ENCODE results near the gene SVEP1.

Gene SVEP1

DNA sequence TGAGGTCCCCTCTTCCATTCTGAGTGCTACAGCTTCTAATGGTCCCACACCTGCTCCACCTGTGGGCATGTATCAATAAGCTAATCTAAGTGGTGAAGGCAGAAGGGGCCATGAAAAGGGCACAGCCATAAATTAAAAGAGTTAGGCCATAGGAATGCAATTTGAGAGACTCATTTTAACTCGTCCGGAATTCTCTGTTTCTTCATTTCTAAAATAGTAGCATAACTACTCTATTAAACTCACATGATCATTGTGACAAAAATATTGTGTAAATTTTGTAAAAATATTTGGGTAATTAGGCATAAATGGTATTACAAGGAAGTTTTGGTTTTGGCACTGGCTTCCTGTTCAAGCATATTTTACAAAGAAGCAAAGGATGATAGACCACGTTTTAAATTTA, 138.7 kb downstream of the SVEP1 start (continued):
- TF ChIP-seq, protein P1, sequence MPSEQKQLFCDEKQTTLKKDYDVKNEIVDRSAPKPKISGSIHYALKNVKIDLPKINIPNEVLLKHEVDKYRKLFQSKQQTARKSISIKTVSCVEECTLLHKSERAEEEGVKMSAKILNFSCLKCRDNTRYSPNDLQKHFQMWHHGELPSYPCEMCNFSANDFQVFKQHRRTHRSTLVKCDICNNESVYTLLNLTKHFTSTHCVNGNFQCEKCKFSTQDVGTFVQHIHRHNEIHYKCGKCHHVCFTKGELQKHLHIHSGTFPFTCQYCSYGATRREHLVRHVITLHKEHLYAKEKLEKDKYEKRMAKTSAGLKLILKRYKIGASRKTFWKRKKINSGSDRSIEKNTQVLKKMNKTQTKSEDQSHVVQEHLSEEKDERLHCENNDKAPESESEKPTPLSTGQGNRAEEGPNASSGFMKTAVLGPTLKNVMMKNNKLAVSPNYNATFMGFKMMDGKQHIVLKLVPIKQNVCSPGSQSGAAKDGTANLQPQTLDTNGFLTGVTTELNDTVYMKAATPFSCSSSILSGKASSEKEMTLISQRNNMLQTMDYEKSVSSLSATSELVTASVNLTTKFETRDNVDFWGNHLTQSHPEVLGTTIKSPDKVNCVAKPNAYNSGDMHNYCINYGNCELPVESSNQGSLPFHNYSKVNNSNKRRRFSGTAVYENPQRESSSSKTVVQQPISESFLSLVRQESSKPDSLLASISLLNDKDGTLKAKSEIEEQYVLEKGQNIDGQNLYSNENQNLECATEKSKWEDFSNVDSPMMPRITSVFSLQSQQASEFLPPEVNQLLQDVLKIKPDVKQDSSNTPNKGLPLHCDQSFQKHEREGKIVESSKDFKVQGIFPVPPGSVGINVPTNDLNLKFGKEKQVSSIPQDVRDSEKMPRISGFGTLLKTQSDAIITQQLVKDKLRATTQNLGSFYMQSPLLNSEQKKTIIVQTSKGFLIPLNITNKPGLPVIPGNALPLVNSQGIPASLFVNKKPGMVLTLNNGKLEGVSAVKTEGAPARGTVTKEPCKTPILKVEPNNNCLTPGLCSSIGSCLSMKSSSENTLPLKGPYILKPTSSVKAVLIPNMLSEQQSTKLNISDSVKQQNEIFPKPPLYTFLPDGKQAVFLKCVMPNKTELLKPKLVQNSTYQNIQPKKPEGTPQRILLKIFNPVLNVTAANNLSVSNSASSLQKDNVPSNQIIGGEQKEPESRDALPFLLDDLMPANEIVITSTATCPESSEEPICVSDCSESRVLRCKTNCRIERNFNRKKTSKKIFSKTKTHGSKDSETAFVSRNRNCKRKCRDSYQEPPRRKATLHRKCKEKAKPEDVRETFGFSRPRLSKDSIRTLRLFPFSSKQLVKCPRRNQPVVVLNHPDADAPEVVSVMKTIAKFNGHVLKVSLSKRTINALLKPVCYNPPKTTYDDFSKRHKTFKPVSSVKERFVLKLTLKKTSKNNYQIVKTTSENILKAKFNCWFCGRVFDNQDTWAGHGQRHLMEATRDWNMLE (tag by site-specific recombination; conservative IDR thresholded peaks at IDR 0.05; ENCODE audit: low read depth) = no peak
- TF ChIP-seq ZNF654 (tag by site-specific recombination; IDR thresholded peaks at IDR 0.05; ENCODE audit: low read depth) (no peak), YY1 (tag by site-specific recombination; IDR thresholded peaks at IDR 0.05) (no peak)

DNA sequence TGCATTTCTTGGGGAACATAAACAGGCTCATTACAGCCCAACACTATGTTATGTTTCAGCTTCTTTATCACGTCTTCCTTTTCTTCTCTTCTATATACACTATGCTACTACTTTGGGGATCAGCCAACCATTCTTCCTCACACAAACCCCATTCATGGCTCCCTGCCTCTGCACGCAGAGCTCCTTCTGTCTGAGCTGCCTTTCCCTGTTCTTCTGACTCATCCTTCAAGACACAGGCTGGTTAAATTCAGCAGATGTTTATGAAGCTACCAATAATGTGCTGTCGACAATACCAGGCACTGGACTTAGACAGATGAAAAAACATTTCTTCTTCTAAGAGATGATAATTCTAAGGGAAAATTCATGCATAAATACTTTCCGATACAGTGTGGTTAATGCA, 139.4 kb downstream of the SVEP1 start:
- no peak overlapping the region for H3K4me3 ChIP-seq (ENCODE audit: low read depth, low read length)
- no peak overlapping the region for H3K27ac ChIP-seq (ENCODE audit: extremely low read depth, low read depth, low read length)
- no peaks in the 10 kb centered on the region for H3K9me3 ChIP-seq (ENCODE audit: control insufficient read depth, insufficient read depth, low read depth, low read length)
- ChIA-PET POLR2A (no interaction called here), CTCF (interaction anchor here (1.6 kb wide), 1 partner anchor 12 kb away, joined by 6 read pairs; no protein-coding TSS in a partner anchor)
- H3K4me1 ChIP-seq (ENCODE audit: control insufficient read depth, insufficient read depth, low read length) = no peaks in the 10 kb centered on the region
- no peaks in the 10 kb centered on the region for H3K36me3 ChIP-seq (ENCODE audit: control insufficient read depth in 2 of 2, insufficient read depth in 1 of 2, low read length in 2 of 2)
- TF ChIP-seq ZNF202 (tag by site-specific recombination; IDR thresholded peaks at IDR 0.05; ENCODE audit: borderline replicate concordance) = no peak
- no peak for TF ChIP-seq MZF1 (tag by site-specific recombination; IDR thresholded peaks at IDR 0.05; ENCODE audit: borderline replicate concordance)
- TF ChIP-seq ZNF530 (tag by site-specific recombination; IDR thresholded peaks at IDR 0.05; ENCODE audit: low read depth) = no peak
- TF ChIP-seq, protein P2, sequence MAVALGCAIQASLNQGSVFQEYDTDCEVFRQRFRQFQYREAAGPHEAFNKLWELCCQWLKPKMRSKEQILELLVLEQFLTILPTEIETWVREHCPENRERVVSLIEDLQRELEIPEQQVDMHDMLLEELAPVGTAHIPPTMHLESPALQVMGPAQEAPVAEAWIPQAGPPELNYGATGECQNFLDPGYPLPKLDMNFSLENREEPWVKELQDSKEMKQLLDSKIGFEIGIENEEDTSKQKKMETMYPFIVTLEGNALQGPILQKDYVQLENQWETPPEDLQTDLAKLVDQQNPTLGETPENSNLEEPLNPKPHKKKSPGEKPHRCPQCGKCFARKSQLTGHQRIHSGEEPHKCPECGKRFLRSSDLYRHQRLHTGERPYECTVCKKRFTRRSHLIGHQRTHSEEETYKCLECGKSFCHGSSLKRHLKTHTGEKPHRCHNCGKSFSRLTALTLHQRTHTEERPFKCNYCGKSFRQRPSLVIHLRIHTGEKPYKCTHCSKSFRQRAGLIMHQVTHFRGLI (tag by site-specific recombination; IDR thresholded peaks at IDR 0.05) = no peak
- TF ChIP-seq, protein P3, sequence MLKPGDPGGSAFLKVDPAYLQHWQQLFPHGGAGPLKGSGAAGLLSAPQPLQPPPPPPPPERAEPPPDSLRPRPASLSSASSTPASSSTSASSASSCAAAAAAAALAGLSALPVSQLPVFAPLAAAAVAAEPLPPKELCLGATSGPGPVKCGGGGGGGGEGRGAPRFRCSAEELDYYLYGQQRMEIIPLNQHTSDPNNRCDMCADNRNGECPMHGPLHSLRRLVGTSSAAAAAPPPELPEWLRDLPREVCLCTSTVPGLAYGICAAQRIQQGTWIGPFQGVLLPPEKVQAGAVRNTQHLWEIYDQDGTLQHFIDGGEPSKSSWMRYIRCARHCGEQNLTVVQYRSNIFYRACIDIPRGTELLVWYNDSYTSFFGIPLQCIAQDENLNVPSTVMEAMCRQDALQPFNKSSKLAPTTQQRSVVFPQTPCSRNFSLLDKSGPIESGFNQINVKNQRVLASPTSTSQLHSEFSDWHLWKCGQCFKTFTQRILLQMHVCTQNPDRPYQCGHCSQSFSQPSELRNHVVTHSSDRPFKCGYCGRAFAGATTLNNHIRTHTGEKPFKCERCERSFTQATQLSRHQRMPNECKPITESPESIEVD (tag by site-specific recombination; IDR thresholded peaks at IDR 0.05) = no peak
- TF ChIP-seq SCRT1 (tag by site-specific recombination; IDR thresholded peaks at IDR 0.05; ENCODE audit: borderline replicate concordance) = no peak
- TF ChIP-seq ZNF707 (tag by site-specific recombination; IDR thresholded peaks at IDR 0.05) = no peak
- no peak for TF ChIP-seq ZNF324 (tag by site-specific recombination; IDR thresholded peaks at IDR 0.05)
- TF ChIP-seq, protein P4, sequence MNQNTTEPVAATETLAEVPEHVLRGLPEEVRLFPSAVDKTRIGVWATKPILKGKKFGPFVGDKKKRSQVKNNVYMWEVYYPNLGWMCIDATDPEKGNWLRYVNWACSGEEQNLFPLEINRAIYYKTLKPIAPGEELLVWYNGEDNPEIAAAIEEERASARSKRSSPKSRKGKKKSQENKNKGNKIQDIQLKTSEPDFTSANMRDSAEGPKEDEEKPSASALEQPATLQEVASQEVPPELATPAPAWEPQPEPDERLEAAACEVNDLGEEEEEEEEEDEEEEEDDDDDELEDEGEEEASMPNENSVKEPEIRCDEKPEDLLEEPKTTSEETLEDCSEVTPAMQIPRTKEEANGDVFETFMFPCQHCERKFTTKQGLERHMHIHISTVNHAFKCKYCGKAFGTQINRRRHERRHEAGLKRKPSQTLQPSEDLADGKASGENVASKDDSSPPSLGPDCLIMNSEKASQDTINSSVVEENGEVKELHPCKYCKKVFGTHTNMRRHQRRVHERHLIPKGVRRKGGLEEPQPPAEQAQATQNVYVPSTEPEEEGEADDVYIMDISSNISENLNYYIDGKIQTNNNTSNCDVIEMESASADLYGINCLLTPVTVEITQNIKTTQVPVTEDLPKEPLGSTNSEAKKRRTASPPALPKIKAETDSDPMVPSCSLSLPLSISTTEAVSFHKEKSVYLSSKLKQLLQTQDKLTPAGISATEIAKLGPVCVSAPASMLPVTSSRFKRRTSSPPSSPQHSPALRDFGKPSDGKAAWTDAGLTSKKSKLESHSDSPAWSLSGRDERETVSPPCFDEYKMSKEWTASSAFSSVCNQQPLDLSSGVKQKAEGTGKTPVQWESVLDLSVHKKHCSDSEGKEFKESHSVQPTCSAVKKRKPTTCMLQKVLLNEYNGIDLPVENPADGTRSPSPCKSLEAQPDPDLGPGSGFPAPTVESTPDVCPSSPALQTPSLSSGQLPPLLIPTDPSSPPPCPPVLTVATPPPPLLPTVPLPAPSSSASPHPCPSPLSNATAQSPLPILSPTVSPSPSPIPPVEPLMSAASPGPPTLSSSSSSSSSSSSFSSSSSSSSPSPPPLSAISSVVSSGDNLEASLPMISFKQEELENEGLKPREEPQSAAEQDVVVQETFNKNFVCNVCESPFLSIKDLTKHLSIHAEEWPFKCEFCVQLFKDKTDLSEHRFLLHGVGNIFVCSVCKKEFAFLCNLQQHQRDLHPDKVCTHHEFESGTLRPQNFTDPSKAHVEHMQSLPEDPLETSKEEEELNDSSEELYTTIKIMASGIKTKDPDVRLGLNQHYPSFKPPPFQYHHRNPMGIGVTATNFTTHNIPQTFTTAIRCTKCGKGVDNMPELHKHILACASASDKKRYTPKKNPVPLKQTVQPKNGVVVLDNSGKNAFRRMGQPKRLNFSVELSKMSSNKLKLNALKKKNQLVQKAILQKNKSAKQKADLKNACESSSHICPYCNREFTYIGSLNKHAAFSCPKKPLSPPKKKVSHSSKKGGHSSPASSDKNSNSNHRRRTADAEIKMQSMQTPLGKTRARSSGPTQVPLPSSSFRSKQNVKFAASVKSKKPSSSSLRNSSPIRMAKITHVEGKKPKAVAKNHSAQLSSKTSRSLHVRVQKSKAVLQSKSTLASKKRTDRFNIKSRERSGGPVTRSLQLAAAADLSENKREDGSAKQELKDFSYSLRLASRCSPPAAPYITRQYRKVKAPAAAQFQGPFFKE (tag by site-specific recombination; IDR thresholded peaks at IDR 0.05; ENCODE audit: borderline replicate concordance) = no peak
- TF ChIP-seq, protein P5, sequence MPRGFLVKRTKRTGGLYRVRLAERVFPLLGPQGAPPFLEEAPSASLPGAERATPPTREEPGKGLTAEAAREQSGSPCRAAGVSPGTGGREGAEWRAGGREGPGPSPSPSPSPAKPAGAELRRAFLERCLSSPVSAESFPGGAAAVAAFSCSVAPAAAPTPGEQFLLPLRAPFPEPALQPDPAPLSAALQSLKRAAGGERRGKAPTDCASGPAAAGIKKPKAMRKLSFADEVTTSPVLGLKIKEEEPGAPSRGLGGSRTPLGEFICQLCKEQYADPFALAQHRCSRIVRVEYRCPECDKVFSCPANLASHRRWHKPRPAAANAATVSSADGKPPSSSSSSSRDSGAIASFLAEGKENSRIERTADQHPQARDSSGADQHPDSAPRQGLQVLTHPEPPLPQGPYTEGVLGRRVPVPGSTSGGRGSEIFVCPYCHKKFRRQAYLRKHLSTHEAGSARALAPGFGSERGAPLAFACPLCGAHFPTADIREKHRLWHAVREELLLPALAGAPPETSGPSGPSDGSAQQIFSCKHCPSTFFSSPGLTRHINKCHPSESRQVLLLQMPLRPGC (tag by site-specific recombination; IDR thresholded peaks at IDR 0.05) = no peak
- no peak for TF ChIP-seq ZNF133 (tag by site-specific recombination; IDR thresholded peaks at IDR 0.05)
- TF ChIP-seq, protein P6, sequence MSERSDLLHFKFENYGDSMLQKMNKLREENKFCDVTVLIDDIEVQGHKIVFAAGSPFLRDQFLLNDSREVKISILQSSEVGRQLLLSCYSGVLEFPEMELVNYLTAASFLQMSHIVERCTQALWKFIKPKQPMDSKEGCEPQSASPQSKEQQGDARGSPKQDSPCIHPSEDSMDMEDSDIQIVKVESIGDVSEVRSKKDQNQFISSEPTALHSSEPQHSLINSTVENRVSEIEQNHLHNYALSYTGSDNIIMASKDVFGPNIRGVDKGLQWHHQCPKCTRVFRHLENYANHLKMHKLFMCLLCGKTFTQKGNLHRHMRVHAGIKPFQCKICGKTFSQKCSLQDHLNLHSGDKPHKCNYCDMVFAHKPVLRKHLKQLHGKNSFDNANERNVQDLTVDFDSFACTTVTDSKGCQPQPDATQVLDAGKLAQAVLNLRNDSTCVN (tag by site-specific recombination; optimal IDR thresholded peaks at IDR 0.05) = no peak
- no peak for TF ChIP-seq ZNF121 (tag by site-specific recombination; IDR thresholded peaks at IDR 0.05)
- TF ChIP-seq MYNN (tag by site-specific recombination; IDR thresholded peaks at IDR 0.05; ENCODE audit: borderline replicate concordance) = no peak
